HCT116 (cell line): ENCODE results near the gene EPC1.

Experiments used
- POLR2A ChIP-seq: IDR thresholded peaks from 2 replicates; pipeline ENCODE4 v1.7.0; 2011; ENCODE audit warnings: borderline replicate concordance; ENCODE audit not compliant: insufficient read depth, insufficient read length; ENCODE audit errors: extremely low read depth
- POLR2AphosphoS5 ChIP-seq: IDR thresholded peaks from 2 replicates; pipeline ENCODE4 v1.6.1; 2011; ENCODE audit warnings: mild to moderate bottlenecking, low read depth, low read length, moderate library complexity
- TF ChIP-seq, protein P1 (sequence below), 3 experiments: fragments of 200-600 bp in 1 of 3; sonication (generic) in 1 of 3; IDR thresholded peaks in 2 of 3; conservative IDR thresholded peaks in 1 of 3; 2 replicates each; pipeline ENCODE4 v1.5.1; 2012 to 2017; ENCODE audit warnings: low read depth in 2 of 3, low read length in 2 of 3, antibody characterized with exemption in 1 of 3, borderline replicate concordance in 1 of 3, control low read depth in 1 of 3, mild to moderate bottlenecking in 1 of 3, mixed read lengths in 1 of 3, mixed run types in 1 of 3, moderate library complexity in 1 of 3; ENCODE audit not compliant: insufficient read depth in 1 of 3
- TF ChIP-seq, protein P2 (sequence below): IDR thresholded peaks from 2 replicates; pipeline ENCODE4 v1.6.1; 2012; ENCODE audit warnings: low read depth

DNA sequence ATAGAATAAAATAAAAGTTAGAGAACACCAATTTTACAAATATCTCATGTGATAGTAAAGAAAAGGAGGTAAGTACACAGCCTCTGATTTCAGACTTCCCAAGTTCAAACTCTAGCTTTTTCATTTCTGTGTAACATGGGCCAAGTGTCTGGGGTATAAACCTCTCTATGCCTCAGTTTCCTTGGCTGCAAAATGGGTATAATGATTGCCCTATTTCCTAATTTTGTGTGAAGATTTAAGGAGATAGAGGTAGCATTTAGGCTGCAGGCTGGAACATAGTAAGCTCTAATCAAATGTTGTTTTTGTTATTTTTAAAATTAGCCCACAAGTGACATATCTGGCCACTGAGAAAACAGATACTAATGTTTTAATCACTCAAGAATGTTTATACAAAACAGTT, 26.1 kb upstream of the EPC1 start:
- TF ChIP-seq, protein P1, sequence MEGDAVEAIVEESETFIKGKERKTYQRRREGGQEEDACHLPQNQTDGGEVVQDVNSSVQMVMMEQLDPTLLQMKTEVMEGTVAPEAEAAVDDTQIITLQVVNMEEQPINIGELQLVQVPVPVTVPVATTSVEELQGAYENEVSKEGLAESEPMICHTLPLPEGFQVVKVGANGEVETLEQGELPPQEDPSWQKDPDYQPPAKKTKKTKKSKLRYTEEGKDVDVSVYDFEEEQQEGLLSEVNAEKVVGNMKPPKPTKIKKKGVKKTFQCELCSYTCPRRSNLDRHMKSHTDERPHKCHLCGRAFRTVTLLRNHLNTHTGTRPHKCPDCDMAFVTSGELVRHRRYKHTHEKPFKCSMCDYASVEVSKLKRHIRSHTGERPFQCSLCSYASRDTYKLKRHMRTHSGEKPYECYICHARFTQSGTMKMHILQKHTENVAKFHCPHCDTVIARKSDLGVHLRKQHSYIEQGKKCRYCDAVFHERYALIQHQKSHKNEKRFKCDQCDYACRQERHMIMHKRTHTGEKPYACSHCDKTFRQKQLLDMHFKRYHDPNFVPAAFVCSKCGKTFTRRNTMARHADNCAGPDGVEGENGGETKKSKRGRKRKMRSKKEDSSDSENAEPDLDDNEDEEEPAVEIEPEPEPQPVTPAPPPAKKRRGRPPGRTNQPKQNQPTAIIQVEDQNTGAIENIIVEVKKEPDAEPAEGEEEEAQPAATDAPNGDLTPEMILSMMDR (IDR thresholded peaks at IDR 0.05 in 2 of 3, conservative IDR thresholded peaks at IDR 0.05 in 1 of 3; ENCODE audit: borderline replicate concordance in 1 of 3, insufficient read depth in 1 of 3, low read depth in 2 of 3, low read length in 2 of 3) = no peak
- TF ChIP-seq POLR2AphosphoS5 = no peak
- TF ChIP-seq, protein P2, sequence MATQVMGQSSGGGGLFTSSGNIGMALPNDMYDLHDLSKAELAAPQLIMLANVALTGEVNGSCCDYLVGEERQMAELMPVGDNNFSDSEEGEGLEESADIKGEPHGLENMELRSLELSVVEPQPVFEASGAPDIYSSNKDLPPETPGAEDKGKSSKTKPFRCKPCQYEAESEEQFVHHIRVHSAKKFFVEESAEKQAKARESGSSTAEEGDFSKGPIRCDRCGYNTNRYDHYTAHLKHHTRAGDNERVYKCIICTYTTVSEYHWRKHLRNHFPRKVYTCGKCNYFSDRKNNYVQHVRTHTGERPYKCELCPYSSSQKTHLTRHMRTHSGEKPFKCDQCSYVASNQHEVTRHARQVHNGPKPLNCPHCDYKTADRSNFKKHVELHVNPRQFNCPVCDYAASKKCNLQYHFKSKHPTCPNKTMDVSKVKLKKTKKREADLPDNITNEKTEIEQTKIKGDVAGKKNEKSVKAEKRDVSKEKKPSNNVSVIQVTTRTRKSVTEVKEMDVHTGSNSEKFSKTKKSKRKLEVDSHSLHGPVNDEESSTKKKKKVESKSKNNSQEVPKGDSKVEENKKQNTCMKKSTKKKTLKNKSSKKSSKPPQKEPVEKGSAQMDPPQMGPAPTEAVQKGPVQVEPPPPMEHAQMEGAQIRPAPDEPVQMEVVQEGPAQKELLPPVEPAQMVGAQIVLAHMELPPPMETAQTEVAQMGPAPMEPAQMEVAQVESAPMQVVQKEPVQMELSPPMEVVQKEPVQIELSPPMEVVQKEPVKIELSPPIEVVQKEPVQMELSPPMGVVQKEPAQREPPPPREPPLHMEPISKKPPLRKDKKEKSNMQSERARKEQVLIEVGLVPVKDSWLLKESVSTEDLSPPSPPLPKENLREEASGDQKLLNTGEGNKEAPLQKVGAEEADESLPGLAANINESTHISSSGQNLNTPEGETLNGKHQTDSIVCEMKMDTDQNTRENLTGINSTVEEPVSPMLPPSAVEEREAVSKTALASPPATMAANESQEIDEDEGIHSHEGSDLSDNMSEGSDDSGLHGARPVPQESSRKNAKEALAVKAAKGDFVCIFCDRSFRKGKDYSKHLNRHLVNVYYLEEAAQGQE = no peak
- no peak for TF ChIP-seq POLR2A
